ENCODE measurements around the gene ZC3H10.

Gene ZC3H10

GRCh38 chr12:56127485-56127887, 9.4 kb downstream of the ZC3H10 start:
- no peak for DNase-seq (ENCODE audit: low read depth in 3 of 3)

GRCh38 chr12:56127888-56128669, 10.0 kb downstream of the ZC3H10 start, which contains the start of gene ESYT1:
Gene ESYT1, plus strand, starts transcription at chr12:56128267. Its CDS starts 53 bp downstream, at chr12:56128320.
- DNase-seq (ENCODE audit: low read depth in 3 of 3): peak; percentile 79 to 97 (median 92)

GRCh38 chr12:56128670-56129205, 10.7 kb downstream of the ZC3H10 start:
- no peak for DNase-seq (ENCODE audit: low read depth in 3 of 3)

GRCh38 chr12:56129206-56129941, 11.3 kb downstream of the ZC3H10 start:
- peak; percentile 35 to 53 (median 38) for DNase-seq (ENCODE audit: low read depth in 3 of 3)

- no peak for DNase-seq (ENCODE audit: low read depth in 3 of 3)
These were observed 12.0 kb downstream of the ZC3H10 start for GRCh38 chr12:56129942-56130495.

GRCh38 chr12:56130876-56131275, 12.8 kb downstream of the ZC3H10 start:
- no peak for DNase-seq (ENCODE audit: low read depth in 3 of 3)

- DNase-seq (ENCODE audit: low read depth in 3 of 3): no peak
These were observed 16.8 kb downstream of the ZC3H10 start for GRCh38 chr12:56134897-56135296.

GRCh38 chr12:56137853-56138571, 19.9 kb downstream of the ZC3H10 start:
- DNase-seq (ENCODE audit: low read depth in 3 of 3): no peak

GRCh38 chr12:56141946-56142784, 24.1 kb downstream of the ZC3H10 start:
- DNase-seq (ENCODE audit: low read depth in 3 of 3): no peak

- DNase-seq (ENCODE audit: low read depth in 3 of 3): no peak
These were observed 25.2 kb downstream of the ZC3H10 start for GRCh38 chr12:56143217-56143616.

- no peak for DNase-seq (ENCODE audit: low read depth in 3 of 3)
These were observed 25.8 kb downstream of the ZC3H10 start for GRCh38 chr12:56143870-56144269.

GRCh38 chr12:56145217-56145616, 27.2 kb downstream of the ZC3H10 start:
- DNase-seq (ENCODE audit: low read depth in 3 of 3): no peak

GRCh38 chr12:56146492-56147460, 28.7 kb downstream of the ZC3H10 start:
- DNase-seq (ENCODE audit: low read depth in 3 of 3): no peak

- no peak for DNase-seq (ENCODE audit: low read depth in 3 of 3)
These were observed 32.5 kb downstream of the ZC3H10 start for GRCh38 chr12:56150563-56150962.

- DNase-seq (ENCODE audit: low read depth in 3 of 3): peak; percentile 36 to 53 (median 42)
These were observed 33.6 kb downstream of the ZC3H10 start for GRCh38 chr12:56151672-56152131.

GRCh38 chr12:56152132-56152755, 34.2 kb downstream of the ZC3H10 start, which contains the start of gene MYL6B:
Gene MYL6B, plus strand, starts transcription at chr12:56152587. Its CDS starts 1,332 bp downstream, at chr12:56153919.
- DNase-seq (ENCODE audit: low read depth in 3 of 3): peak; percentile 84 to 87 (median 86)

- no peak for DNase-seq (ENCODE audit: low read depth in 3 of 3)
These were observed 35.0 kb downstream of the ZC3H10 start for GRCh38 chr12:56152756-56153677.

GRCh38 chr12:56153678-56154065, 35.6 kb downstream of the ZC3H10 start:
- no peak for DNase-seq (ENCODE audit: low read depth in 3 of 3)
